Kidney epithelial cell (primary cell): ENCODE measurements around the gene CTLA4. TPM values are rescaled to one million over a fixed set of nuclear protein-coding genes. Genes with fewer than 3 reads are reported as not detected.

ENCODE experiments used
- DNase-seq: peaks from one replicate; pipeline ENCODE4 v3.0.0-alpha.2; 2010; ENCODE audit warnings: low read depth
- H3K27me3 ChIP-seq: 2 replicates; pipeline ENCODE4 v1.6.0; 2011; ENCODE audit warnings: low read length; ENCODE audit not compliant: control insufficient read depth, insufficient read depth
- H3K36me3 ChIP-seq: 2 replicates; pipeline ENCODE4 v1.5.1; 2011; ENCODE audit warnings: low read length; ENCODE audit not compliant: control insufficient read depth, insufficient read depth
- H3K4me3 ChIP-seq: 2 replicates; pipeline ENCODE4 v1.5.1; 2011; ENCODE audit warnings: low read depth, mild to moderate bottlenecking, control low read depth, low read length
- CTCF ChIP-seq: IDR thresholded peaks from 2 replicates; pipeline ENCODE4 v1.5.1; 2011; ENCODE audit warnings: mild to moderate bottlenecking, moderate library complexity, low read length, control low read depth, inconsistent platforms; ENCODE audit not compliant: insufficient read depth, poor library complexity, severe bottlenecking
- total RNA-seq: library from RNA; depleted of rRNA; stranded (reverse); fragments of >200 nt; gene quantifications from 2 replicates; pipeline ENCODE4 v1.2.3, GENCODE V29; 2015

Gene CTLA4
- total RNA-seq, 1 donor from 2014 or later = not detected

GRCh38 chr2:203918264-203918663, 50.7 kb downstream of the CTLA4 start:
- Histone ChIP-seq H3K36me3 (no peaks in the 10 kb centered on the region), H3K4me3 (no peak overlapping the region), H3K27me3 (no peaks in the 10 kb centered on the region)
- TF ChIP-seq CTCF = no peak
- no peak for DNase-seq

GRCh38 chr2:203918839-203919238, 51.3 kb downstream of the CTLA4 start:
- no peaks in the 10 kb centered on the region for H3K27me3 ChIP-seq
- H3K36me3 ChIP-seq = no peaks in the 10 kb centered on the region
- no peak for DNase-seq
- H3K4me3 ChIP-seq = no peak overlapping the region
- TF ChIP-seq CTCF = no peak

Other genes starting within 250 kb of the CTLA4 start
- not detected in 2 replicates for gene CD28, start 161.1 kb upstream of the CTLA4 start, total RNA-seq
- not detected in 2 replicates for gene ICOS, start 69.0 kb downstream of the CTLA4 start, total RNA-seq